Ishikawa (cell line): ENCODE measurements around the gene URB2.

ENCODE experiments used
- CEBPB ChIP-seq: IDR thresholded peaks from 2 replicates; pipeline ENCODE4 v1.6.1; 2012
- EP300 ChIP-seq: IDR thresholded peaks from 2 replicates; pipeline ENCODE4 v1.6.1; 2012; ENCODE audit warnings: borderline replicate concordance
- ZBTB7A ChIP-seq: IDR thresholded peaks from 2 replicates; pipeline ENCODE4 v1.6.1; 2012; ENCODE audit warnings: low read depth
- TF ChIP-seq, protein P1 (sequence below): IDR thresholded peaks from 2 replicates; pipeline ENCODE4 v1.6.1; 2012; ENCODE audit warnings: low read depth, mild to moderate bottlenecking

- TF ChIP-seq ZBTB7A (no peak), CEBPB (no peak), EP300 (no peak)
- TF ChIP-seq, protein P1, sequence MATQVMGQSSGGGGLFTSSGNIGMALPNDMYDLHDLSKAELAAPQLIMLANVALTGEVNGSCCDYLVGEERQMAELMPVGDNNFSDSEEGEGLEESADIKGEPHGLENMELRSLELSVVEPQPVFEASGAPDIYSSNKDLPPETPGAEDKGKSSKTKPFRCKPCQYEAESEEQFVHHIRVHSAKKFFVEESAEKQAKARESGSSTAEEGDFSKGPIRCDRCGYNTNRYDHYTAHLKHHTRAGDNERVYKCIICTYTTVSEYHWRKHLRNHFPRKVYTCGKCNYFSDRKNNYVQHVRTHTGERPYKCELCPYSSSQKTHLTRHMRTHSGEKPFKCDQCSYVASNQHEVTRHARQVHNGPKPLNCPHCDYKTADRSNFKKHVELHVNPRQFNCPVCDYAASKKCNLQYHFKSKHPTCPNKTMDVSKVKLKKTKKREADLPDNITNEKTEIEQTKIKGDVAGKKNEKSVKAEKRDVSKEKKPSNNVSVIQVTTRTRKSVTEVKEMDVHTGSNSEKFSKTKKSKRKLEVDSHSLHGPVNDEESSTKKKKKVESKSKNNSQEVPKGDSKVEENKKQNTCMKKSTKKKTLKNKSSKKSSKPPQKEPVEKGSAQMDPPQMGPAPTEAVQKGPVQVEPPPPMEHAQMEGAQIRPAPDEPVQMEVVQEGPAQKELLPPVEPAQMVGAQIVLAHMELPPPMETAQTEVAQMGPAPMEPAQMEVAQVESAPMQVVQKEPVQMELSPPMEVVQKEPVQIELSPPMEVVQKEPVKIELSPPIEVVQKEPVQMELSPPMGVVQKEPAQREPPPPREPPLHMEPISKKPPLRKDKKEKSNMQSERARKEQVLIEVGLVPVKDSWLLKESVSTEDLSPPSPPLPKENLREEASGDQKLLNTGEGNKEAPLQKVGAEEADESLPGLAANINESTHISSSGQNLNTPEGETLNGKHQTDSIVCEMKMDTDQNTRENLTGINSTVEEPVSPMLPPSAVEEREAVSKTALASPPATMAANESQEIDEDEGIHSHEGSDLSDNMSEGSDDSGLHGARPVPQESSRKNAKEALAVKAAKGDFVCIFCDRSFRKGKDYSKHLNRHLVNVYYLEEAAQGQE: no peak
These were observed 25.5 kb downstream of the URB2 start for GRCh38 chr1:229651546-229651945.
